ENCODE results near the gene TANGO6.

DNA sequence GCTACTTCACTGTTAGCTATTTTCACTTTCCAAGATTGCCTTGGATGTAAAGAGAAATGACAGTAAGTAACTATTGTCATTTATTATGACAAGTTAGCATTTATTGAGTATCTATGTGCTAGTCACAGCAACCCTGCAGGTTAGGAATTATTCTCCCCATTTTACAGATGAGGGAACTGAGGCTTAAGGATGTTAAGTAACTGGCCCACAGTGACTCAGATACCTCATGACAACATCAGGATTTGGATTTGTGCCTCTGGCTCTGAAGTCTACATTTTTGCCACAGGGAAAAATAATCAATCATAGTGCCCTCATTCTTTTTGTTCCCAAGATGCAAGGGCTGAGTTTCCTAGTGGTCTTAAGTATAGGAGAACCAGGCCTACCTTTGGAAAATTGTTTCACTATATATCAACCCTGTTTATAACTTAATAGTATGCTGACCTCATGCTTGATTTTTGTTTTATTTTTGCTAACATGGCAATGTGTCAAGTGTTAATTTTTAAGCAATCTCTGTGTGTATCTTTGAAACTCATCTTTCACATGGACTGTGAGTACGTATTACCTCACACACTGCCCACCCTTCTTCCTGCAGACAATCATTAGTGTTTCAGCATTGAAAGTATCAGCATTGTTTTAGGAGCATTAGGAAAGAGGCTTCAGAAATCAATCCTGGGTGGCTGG, 105.0 kb downstream of the TANGO6 start:
- TF ChIP-seq, protein P1, sequence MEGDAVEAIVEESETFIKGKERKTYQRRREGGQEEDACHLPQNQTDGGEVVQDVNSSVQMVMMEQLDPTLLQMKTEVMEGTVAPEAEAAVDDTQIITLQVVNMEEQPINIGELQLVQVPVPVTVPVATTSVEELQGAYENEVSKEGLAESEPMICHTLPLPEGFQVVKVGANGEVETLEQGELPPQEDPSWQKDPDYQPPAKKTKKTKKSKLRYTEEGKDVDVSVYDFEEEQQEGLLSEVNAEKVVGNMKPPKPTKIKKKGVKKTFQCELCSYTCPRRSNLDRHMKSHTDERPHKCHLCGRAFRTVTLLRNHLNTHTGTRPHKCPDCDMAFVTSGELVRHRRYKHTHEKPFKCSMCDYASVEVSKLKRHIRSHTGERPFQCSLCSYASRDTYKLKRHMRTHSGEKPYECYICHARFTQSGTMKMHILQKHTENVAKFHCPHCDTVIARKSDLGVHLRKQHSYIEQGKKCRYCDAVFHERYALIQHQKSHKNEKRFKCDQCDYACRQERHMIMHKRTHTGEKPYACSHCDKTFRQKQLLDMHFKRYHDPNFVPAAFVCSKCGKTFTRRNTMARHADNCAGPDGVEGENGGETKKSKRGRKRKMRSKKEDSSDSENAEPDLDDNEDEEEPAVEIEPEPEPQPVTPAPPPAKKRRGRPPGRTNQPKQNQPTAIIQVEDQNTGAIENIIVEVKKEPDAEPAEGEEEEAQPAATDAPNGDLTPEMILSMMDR (IDR thresholded peaks at IDR 0.05), result no peak
- TF ChIP-seq POLR2A (IDR thresholded peaks at IDR 0.05), result no peak

Data from ovary (tissue), 3 donors.